Ectodermal cell (in vitro differentiated cells): ENCODE measurements around the gene SPRED3.
"Not testable (repeated sequence)": the region's sequence is repeated elsewhere in the genome, so short reads cannot be mapped to it uniquely, and the experiment has no call there.

Source experiments
- H3K27ac ChIP-seq: 2 replicates; pipeline ENCODE4 v1.7.0; 2013; ENCODE audit warnings: mild to moderate bottlenecking, low read depth, low read length; ENCODE audit not compliant: insufficient read depth, poor library complexity, severe bottlenecking
- H3K27me3 ChIP-seq: 2 replicates; pipeline ENCODE4 v1.7.0; 2013; ENCODE audit warnings: mild to moderate bottlenecking, low read length; ENCODE audit not compliant: insufficient read depth, control insufficient read depth, poor library complexity, severe bottlenecking
- H3K36me3 ChIP-seq: one replicate; pipeline ENCODE4 v1.7.0; 2013; ENCODE audit warnings: low read length; ENCODE audit not compliant: control insufficient read depth, insufficient read depth
- H3K4me1 ChIP-seq: one replicate; pipeline ENCODE4 v1.7.0; 2013; ENCODE audit warnings: low read length; ENCODE audit not compliant: control insufficient read depth, insufficient read depth
- H3K4me3 ChIP-seq: 2 replicates; pipeline ENCODE4 v1.7.0; 2013; ENCODE audit warnings: low read depth, low read length, control low read depth; ENCODE audit not compliant: insufficient read depth
- H3K9me3 ChIP-seq: 2 replicates; pipeline ENCODE4 v1.7.0; 2013; ENCODE audit warnings: mild to moderate bottlenecking, low read length, moderate library complexity; ENCODE audit not compliant: control insufficient read depth
- WGBS, 2 experiments: methylation state at CpG; one replicate each; pipeline ENCODE4 v1.1.7; 2013; ENCODE audit warnings: missing lambda C conversion rate in 2 of 2; 5-methylcytosine and 5-hydroxymethylcytosine counted together

SPRED3 gene

DNA sequence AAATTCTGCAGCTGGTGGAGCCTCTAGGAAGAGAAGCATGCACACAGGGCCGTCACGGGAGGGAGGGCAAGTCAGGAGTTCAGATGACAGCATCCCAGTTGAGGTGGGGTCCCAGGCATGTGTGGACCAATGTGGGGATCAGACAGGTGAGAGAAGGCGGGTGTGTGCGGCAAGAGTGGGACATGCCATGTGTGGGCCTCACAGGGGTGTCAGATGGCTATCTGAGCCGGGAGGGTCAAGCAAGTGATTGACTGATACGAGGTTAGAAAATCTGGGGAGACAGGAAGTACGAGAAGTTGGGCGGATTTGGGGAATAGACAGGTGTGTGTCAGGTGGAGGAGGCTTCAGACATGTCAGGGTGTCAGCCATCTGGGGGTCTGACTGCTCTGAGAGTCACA is 28.6 kb downstream of the SPRED3 start:
- no peaks in the 10 kb centered on the region for H3K36me3 ChIP-seq
- H3K27me3 ChIP-seq, result peaks cover 12% of the 10 kb centered on the region
- 90 to 91% methylated on average over 8 of the region's 8 CpGs for WGBS, 2 experiments
- H3K9me3 ChIP-seq, result no peaks in the 10 kb centered on the region
- H3K4me1 ChIP-seq, result peaks cover 5% of the 10 kb centered on the region
- H3K27ac ChIP-seq, result no peak overlapping the region
- peak overlapping the region; percentile 44 for H3K4me3 ChIP-seq

GRCh38 chr19:38417544-38418506 is 29.3 kb downstream of the SPRED3 start:
- no peaks in the 10 kb centered on the region for H3K9me3 ChIP-seq
- WGBS, 2 experiments, result 7 to 8% methylated on average over 49 of the region's 49 CpGs
- no peak overlapping the region for H3K27ac ChIP-seq
- peaks cover 3% of the 10 kb centered on the region for H3K4me1 ChIP-seq
- peak overlapping the region; percentile 44 for H3K4me3 ChIP-seq
- peaks cover 12% of the 10 kb centered on the region for H3K27me3 ChIP-seq
- no peaks in the 10 kb centered on the region for H3K36me3 ChIP-seq

DNA sequence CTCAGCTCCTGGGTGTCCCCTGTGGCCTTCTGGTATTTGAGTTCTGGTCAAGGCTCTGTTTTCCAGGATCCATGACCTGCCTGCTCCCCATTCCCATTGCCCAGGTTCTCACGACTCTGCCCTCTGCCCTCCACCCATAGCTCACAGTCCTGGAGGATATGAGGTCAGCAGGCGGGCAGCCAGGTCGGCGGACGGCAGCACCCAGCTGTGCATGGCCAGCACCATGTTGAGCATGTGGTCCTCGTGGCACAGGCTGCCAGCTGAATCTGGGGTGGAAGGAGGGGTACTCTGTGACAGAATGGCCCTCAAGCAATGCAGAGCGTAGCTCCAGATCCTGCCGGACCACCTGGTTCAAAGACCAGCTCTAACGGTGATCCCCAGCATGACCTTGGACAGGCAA is 32.4 kb downstream of the SPRED3 start:
- WGBS, 2 experiments, result 89 to 90% methylated on average over 9 of the region's 9 CpGs
- H3K4me1 ChIP-seq, result peaks cover 6% of the 10 kb centered on the region
- no peaks in the 10 kb centered on the region for H3K9me3 ChIP-seq
- H3K27ac ChIP-seq, result no peak overlapping the region
- H3K4me3 ChIP-seq, result no peak overlapping the region
- peaks cover 12% of the 10 kb centered on the region for H3K27me3 ChIP-seq
- H3K36me3 ChIP-seq, result no peaks in the 10 kb centered on the region

DNA sequence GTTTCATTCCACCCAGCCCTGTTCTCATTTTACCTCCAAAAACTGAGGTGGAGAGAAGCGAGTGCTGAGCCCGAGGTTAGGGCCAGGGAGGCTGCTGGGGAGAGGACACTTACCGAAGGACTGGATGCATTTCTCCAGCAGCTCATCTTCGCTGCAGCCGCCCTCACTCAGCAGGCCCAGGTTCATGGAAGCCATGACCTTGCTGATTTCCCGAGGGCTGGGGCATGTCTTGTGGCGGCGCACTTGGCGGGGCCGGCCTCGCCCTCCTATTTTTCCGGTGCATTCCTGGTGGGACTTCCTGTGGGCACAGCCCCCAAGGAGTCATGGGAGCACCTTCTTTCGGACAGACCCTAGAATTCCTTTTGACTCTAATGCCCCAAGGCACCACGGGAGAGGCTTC is 33.4 kb downstream of the SPRED3 start:
- 86 to 87% methylated on average over 14 of the region's 14 CpGs for WGBS, 2 experiments
- H3K36me3 ChIP-seq, result no peaks in the 10 kb centered on the region
- H3K27ac ChIP-seq, result no peak overlapping the region
- peaks cover 12% of the 10 kb centered on the region for H3K27me3 ChIP-seq
- H3K4me1 ChIP-seq, result peaks cover 6% of the 10 kb centered on the region
- no peaks in the 10 kb centered on the region for H3K9me3 ChIP-seq
- H3K4me3 ChIP-seq, result no peak overlapping the region

DNA sequence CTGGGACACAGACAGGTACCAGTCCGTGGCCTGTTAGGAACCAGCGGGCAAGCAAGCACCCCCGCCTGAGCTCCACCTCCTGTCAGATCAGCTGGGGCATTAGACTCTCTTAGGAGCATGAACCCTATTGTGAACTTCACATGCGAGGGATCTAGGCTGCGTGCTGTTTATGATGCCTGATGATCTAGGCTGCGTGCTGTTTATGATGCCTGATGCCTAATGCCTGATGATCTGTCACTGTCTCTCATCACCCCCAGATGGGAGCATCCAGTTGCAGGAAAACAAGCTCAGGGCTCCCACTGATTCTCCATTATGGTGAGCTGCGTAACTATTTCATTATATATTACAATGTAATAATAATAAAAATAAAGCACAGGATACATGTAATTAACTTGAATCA is 33.9 kb downstream of the SPRED3 start:
- Histone ChIP-seq H3K36me3 (no peaks in the 10 kb centered on the region), H3K27ac (no peak overlapping the region), H3K4me1 (peaks cover 6% of the 10 kb centered on the region), H3K27me3 (peaks cover 12% of the 10 kb centered on the region), H3K9me3 (no peaks in the 10 kb centered on the region), H3K4me3 (no peak overlapping the region)
- WGBS, 2 experiments, result 90 to 91% methylated on average over 6 of the region's 7 CpGs

DNA sequence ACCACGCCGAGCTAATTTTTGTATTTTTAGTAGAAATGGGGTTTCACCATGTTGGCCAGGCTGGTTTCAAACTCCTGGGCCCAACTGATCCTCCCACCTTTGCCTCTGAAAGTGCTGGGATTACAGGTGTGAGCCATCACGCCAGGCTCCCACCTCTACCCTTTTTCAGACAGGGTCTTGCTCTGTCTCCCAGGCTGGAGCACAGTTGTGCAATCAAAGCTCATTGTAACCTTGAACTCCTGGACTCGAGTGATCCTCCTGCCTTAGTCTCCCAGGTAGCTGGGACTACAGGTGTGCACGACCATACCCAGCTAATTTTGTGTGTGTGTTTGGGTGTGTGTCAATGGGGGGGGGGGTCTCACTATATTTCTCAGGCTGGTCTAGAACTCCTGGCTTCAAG is 35.8 kb downstream of the SPRED3 start:
- H3K27me3 ChIP-seq, result no peaks in the 10 kb centered on the region
- peaks cover 6% of the 10 kb centered on the region for H3K4me1 ChIP-seq
- no peaks in the 10 kb centered on the region for H3K9me3 ChIP-seq
- H3K4me3 ChIP-seq, result no peak overlapping the region
- 86 to 87% methylated on average over 5 of the region's 5 CpGs for WGBS, 2 experiments
- H3K27ac ChIP-seq, result no peak overlapping the region
- no peaks in the 10 kb centered on the region for H3K36me3 ChIP-seq

DNA sequence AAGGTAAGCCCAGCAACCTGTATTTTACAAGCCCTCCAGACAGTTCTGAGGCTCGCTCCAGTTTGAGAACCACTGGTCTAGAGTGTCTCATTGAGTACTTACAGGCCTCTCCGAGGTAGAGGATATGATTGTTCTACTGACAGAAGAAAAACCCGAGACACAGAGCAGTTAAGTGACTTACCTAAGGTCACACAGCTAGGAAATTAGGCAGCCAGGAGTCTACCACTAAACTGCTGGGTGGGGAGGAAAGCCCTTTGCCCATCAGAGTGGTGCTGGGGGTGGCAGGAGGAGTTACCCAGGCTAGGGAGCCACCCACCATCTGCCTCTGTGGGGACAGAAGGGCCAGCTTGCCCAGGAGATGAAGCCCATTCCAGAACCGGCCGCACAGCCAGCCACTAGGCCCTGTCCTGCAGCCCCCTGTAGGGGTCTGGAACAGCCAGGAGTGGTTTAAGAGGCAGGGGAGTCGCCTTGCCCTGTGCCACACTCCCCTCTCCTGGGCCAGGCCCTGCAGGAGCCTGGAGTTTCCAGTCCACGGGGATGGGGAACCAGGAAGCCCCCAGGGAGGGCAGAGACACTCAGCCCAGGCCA is 36.8 kb downstream of the SPRED3 start:
- WGBS, 2 experiments, result 83 to 85% methylated on average over 7 of the region's 7 CpGs
- Histone ChIP-seq H3K4me3 (no peak overlapping the region), H3K27me3 (no peaks in the 10 kb centered on the region), H3K4me1 (peaks cover 6% of the 10 kb centered on the region), H3K27ac (no peak overlapping the region), H3K36me3 (no peaks in the 10 kb centered on the region), H3K9me3 (no peaks in the 10 kb centered on the region)

DNA sequence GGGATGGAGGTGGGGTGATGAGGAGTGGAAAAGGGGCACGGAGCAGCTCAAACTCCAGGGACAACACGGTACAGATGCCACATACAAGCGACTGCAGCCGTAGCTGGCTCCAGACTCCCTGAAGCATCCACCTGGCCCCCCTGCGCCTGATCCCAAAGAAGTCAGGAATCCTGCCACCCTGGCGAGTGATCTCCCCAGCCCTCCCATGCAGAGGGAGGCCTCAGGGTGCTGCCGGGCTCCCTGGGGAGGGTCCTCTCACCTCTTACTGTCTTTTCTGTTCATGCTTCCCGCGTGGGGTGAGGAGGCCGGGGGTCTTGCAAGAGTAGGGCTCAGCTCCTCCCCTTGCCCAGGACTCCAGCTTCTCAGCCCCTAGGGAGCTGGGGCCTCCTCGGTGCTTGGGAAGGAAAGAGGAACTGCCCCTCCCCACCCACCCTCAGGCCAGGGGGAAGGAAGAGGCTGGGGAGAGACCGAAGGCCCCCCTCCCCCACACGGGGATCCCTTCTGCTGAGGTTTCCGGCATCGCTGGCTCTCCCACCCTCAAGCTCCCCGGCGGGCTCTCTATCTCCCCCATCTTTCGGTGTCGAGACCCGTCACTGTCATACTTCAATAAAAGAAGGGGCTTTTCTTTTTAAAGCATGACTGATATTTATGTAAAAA is 37.4 kb downstream of the SPRED3 start, which contains the start of gene RASGRP4:
TSS of gene RASGRP4 (minus strand) at position 410 of the 657 bp plus-strand sequence. CDS start at position 282, 128 bp downstream.
- Histone ChIP-seq H3K36me3 (no peaks in the 10 kb centered on the region), H3K27me3 (no peaks in the 10 kb centered on the region), H3K27ac (no peak within 1 kb of the TSS), H3K9me3 (no peaks in the 10 kb centered on the region), H3K4me1 (peaks cover 6% of the 10 kb centered on the region), H3K4me3 (no peak within 1 kb of the TSS)
- WGBS, 2 experiments, result 47 to 50% methylated on average over 14 to 18 of the region's 20 CpGs

DNA sequence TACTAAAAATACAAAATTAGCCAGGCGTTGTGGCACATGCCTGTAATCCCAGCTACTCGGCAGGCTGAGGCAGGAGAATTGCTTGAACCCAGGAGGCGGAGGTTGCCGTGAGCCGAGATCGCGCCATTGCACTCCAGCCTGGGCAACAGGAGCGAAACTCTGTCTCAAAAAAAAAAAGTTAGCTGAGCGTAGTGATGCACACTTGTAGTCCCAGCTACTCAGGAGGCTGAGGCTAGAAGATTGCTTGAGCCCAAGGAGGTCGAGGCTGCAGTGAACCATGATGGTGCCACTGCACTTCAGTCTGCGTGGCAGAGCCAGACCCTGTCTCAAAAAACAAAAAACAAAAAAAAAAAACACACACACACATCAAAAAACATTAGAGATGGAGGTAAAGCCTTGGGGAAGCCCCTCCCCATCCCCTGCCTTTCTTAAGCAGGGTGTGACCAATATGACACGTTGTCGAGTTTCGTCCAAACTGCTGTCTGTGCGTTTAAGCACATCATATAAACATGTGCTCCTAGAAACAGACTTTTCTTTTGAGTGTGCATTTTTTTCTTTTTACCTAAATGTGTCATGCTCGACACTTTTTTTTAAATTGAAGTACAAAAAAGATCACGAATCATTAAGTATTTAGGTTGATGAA is 38.7 kb downstream of the SPRED3 start:
- H3K36me3 ChIP-seq, H3K27ac ChIP-seq, H3K4me3 ChIP-seq, H3K27me3 ChIP-seq, H3K4me1 ChIP-seq, H3K9me3 ChIP-seq: not testable (repeated sequence)
- 91 to 92% methylated on average over 17 of the region's 17 CpGs for WGBS, 2 experiments
